Lower leg skin (tissue), 3 donors: ENCODE results near the gene LTBP2.
A peak's percentile ranks its signal among the peaks of the same experiment; 100 is the strongest.

Experiments
- POLR2A ChIP-seq, 2 donors: fragments of 450-650 bp; IDR thresholded peaks; one replicate each; pipeline ENCODE4 v1.6.1; 2016 to 2017; ENCODE audit warnings: antibody characterized with exemption in 2 of 2, mild to moderate bottlenecking in 1 of 2, moderate library complexity in 1 of 2
- TF ChIP-seq, protein P1 (sequence below), 3 donors: fragments of 450-650 bp; IDR thresholded peaks; one replicate each; pipeline ENCODE4 v1.5.1; 2016; ENCODE audit warnings: antibody characterized with exemption in 3 of 3, mild to moderate bottlenecking in 3 of 3, moderate library complexity in 2 of 3

GRCh38 chr14:74493343-74494261, 118.4 kb downstream of the LTBP2 start, which contains the start of gene ISCA2:
- TF ChIP-seq, protein P1, sequence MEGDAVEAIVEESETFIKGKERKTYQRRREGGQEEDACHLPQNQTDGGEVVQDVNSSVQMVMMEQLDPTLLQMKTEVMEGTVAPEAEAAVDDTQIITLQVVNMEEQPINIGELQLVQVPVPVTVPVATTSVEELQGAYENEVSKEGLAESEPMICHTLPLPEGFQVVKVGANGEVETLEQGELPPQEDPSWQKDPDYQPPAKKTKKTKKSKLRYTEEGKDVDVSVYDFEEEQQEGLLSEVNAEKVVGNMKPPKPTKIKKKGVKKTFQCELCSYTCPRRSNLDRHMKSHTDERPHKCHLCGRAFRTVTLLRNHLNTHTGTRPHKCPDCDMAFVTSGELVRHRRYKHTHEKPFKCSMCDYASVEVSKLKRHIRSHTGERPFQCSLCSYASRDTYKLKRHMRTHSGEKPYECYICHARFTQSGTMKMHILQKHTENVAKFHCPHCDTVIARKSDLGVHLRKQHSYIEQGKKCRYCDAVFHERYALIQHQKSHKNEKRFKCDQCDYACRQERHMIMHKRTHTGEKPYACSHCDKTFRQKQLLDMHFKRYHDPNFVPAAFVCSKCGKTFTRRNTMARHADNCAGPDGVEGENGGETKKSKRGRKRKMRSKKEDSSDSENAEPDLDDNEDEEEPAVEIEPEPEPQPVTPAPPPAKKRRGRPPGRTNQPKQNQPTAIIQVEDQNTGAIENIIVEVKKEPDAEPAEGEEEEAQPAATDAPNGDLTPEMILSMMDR (IDR thresholded peaks at IDR 0.05), result no peak
- TF ChIP-seq POLR2A (IDR thresholded peaks at IDR 0.05), result peak in 1 of 2 donors; percentile 22
